ENCODE results near the gene BCORL1.

Gene BCORL1

DNA sequence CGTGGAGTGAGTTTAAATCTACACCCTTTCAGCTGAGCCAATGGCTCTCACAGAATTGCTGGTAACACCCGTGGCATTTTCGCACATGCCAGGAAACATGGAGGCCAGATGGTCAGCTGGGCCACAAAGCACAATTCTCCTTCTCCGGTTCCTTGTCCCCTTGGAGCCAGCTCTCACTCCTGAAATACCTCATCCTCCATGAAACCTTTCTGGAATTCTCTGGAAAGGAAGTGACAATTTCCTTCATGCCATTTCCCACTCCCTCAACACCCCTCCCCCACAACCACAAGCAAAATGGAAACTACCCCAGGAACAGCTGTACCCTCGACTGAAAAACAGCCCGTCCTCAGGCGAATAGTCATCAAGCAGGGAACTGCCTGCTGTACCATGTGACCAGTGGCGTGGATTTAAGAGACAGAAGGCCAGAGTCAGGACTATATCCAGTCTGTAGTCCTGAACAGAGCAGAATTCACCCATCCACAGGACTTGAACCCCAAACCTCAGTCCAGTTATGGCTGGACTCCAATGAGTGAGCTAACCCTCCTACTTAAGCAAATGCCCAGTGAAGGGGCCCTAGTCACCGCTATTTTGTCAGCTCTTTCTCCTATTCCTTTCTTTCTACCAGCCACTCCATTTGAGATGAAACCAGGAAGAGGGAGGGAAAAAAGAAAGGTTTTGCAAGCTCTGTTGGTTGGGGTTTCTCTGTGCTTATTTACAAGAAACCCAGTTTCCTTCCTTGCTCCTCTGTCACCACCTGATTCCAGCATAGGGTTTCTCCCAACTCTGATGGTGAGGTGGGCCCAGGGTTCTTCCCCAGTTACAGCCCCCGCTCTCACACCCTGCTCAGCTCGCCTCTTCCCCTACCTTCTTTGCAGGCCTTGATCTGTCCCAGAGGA is 103.4 kb downstream of the BCORL1 start:
- H3K27ac ChIP-seq, result no peak overlapping the region
- TF ChIP-seq, protein P1, sequence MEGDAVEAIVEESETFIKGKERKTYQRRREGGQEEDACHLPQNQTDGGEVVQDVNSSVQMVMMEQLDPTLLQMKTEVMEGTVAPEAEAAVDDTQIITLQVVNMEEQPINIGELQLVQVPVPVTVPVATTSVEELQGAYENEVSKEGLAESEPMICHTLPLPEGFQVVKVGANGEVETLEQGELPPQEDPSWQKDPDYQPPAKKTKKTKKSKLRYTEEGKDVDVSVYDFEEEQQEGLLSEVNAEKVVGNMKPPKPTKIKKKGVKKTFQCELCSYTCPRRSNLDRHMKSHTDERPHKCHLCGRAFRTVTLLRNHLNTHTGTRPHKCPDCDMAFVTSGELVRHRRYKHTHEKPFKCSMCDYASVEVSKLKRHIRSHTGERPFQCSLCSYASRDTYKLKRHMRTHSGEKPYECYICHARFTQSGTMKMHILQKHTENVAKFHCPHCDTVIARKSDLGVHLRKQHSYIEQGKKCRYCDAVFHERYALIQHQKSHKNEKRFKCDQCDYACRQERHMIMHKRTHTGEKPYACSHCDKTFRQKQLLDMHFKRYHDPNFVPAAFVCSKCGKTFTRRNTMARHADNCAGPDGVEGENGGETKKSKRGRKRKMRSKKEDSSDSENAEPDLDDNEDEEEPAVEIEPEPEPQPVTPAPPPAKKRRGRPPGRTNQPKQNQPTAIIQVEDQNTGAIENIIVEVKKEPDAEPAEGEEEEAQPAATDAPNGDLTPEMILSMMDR (IDR thresholded peaks at IDR 0.05), result no peak
- no peak for TF ChIP-seq ZFX (IDR thresholded peaks at IDR 0.05; ENCODE audit: borderline replicate concordance)

DNA sequence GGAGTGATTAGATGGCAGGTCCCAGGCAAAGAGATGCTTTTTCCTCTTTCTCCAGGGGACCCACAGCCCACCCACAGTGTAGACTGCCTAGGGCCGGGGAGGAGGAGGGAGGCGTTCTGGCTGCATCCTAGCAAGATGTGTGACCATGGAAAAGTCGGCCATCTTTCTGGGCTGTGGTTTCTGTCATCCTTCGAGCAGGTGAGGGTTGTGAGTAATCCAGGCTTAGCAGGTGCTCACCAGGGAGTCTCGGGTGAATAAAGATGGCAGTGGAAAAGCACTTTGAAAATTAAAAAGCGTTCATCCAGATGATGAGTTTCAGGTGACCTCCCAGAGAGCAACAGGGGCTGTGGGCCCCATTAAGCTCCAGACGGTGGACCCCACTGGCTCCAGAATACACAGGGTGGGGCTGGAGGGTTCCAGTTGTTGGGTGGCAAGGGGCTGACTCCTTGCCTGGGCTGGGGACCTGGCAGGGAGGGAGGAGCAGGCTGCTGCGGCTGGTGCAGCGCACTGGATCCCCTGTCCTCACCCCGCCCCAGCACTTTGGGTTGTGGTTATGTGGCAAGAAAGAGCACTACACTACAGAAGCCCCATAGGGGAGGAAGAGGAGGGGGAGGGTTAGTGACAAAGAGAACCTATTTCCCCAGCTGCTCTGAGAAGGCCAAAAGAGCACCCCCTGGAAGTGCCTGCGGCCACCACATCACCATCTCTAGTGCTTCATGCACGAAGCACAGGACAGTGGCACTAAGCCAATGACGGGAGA is 104.2 kb downstream of the BCORL1 start:
- TF ChIP-seq ZFX (IDR thresholded peaks at IDR 0.05; ENCODE audit: borderline replicate concordance), result no peak
- TF ChIP-seq, protein P1 (IDR thresholded peaks at IDR 0.05), result no peak
- no peak overlapping the region for H3K27ac ChIP-seq

DNA sequence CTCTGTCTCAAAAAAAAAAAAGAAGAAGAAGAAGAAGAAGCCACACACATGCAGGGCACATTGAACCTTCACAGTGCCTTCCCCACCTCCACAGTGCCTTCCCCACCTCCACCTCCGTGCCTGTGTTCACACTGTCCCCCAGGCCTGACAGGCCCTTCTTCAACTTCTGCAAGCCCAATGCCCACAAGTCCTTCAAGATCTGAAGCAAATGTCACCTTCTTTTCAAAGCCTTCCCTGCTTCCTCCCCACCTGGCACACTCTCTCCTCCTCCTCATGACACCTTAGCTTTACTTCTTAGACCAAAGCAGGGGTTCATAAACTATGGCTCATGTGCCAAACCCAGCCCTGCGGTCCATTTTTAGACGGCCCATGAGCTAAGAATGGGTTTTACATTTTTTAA is 107.9 kb downstream of the BCORL1 start:
- H3K27ac ChIP-seq, result no peak overlapping the region
- TF ChIP-seq, protein P1 (IDR thresholded peaks at IDR 0.05), result no peak
- no peak for TF ChIP-seq ZFX (IDR thresholded peaks at IDR 0.05; ENCODE audit: borderline replicate concordance)

DNA sequence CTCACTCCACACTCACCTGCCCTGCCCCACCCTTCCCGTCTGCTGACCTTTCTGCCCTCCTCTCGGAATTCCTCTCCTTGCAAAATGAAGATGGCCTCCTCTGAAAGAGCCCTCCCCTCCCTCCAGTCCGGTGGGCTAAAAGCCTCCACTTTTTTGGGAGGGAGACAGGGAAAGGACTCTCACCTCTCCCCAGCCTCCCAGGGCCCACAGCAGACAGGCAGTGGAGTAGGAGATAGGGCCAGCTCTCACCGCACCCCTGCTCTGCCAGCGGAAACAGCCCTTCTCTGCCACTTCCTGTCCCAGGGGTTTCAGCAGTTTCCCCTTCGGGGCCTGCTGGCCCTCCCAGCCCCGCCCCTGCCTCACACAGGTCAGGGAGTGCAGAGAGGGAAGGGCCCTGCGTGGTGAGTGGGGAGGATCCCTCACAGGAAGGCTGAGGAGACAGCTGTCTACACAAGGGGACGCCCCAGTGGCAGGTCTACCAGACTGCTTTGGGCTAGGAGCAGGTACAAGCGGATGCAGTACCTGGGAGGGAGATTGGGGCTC is 109.6 kb downstream of the BCORL1 start:
- no peak for TF ChIP-seq ZFX (IDR thresholded peaks at IDR 0.05; ENCODE audit: borderline replicate concordance)
- TF ChIP-seq, protein P1 (IDR thresholded peaks at IDR 0.05), result no peak
- no peak overlapping the region for H3K27ac ChIP-seq

DNA sequence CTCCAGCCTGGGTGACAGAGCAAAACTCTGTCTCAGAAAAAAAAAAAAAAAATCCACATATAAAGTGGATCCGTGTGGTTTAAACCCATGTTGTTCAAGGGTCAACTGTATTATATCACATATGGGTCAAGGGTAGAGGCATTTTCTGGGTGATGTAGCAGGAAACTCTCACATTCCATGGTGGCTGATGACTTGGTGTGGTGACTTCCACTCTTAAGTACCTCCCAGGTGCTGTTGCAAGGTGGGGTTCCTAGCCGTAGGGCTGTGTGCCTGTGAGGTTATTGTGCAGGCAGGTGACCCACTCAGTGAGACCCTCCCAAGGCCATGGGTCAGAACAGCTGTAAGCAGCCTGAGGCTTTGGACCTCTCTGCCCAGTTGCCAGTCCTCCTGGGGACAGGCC is 110.8 kb downstream of the BCORL1 start:
- TF ChIP-seq, protein P1 (IDR thresholded peaks at IDR 0.05), result no peak
- no peak overlapping the region for H3K27ac ChIP-seq

DNA sequence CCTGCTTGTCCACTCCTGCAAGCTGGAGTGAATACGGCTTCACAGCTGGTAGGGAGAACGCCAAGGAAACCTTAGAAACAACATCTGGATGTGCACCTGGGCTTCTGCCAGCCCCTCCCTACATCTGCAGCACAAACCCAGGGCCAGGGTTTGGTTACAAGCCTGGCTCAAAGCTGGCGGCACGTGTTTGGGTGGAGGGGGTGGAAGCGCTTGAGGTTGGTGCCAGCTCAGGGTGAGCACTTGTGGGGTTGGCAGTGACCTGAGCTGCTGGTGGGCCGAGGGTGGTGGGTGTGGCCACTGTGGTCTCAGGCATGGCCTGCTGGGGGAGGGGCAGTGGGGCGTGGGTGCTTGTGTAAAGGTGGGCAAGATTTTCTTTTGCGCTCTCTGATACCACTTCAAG is 112.3 kb downstream of the BCORL1 start:
- no peak overlapping the region for H3K27ac ChIP-seq
- no peak for TF ChIP-seq ZFX (IDR thresholded peaks at IDR 0.05; ENCODE audit: borderline replicate concordance)
- TF ChIP-seq, protein P1 (IDR thresholded peaks at IDR 0.05), result no peak

Data from 22Rv1 (cell line).